Measurements from ENCODE around the gene CITED1. TPM values are rescaled to one million over a fixed set of nuclear protein-coding genes. Genes with fewer than 3 reads are reported as not detected.

CITED1 gene
- total RNA-seq, 4 donors from 2014 or later = 3.2 to 4.5 TPM; not detected in 2

DNA sequence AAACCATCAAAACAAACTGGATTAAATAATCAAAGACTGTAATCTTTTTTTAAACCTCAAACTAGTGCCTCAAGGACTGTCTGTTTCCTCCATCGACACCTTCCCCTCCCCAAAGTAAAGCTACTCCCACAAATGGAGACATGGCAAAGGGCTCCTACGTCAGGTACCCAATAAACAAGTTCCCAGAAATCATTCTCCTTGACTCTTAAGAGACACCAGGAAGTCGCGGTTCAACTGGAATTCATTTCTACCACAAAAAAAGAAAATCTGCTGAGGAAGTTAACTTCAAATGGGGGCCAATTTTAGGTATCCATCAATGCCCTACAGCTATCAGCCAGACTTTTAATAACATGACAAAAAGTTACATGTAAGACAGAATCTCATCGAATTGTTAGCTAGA, 31.2 kb downstream of the CITED1 start:
- TF ChIP-seq, protein P1, sequence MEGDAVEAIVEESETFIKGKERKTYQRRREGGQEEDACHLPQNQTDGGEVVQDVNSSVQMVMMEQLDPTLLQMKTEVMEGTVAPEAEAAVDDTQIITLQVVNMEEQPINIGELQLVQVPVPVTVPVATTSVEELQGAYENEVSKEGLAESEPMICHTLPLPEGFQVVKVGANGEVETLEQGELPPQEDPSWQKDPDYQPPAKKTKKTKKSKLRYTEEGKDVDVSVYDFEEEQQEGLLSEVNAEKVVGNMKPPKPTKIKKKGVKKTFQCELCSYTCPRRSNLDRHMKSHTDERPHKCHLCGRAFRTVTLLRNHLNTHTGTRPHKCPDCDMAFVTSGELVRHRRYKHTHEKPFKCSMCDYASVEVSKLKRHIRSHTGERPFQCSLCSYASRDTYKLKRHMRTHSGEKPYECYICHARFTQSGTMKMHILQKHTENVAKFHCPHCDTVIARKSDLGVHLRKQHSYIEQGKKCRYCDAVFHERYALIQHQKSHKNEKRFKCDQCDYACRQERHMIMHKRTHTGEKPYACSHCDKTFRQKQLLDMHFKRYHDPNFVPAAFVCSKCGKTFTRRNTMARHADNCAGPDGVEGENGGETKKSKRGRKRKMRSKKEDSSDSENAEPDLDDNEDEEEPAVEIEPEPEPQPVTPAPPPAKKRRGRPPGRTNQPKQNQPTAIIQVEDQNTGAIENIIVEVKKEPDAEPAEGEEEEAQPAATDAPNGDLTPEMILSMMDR (IDR thresholded peaks at IDR 0.05; ENCODE audit: low read depth) = no peak

DNA sequence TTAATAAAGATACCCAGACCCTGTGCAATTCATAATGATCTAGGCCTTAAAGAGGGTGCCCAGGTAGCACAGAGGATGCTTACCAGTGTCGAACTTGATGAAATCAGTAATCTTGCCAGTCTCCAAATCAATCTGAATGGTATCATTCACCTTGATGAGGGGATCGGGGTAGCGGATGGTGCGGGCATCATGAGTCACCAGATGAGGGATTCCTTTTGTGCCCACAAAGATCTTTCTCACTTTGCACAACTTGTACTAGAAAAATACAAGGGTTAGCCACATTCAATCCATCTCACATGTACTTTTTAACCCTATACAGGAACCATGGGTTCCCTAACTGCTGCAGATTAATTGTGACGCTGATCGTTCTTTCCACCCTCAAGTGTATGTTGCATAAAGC, 32.0 kb downstream of the CITED1 start:
- TF ChIP-seq, protein P1 (IDR thresholded peaks at IDR 0.05; ENCODE audit: low read depth) = no peak

DNA sequence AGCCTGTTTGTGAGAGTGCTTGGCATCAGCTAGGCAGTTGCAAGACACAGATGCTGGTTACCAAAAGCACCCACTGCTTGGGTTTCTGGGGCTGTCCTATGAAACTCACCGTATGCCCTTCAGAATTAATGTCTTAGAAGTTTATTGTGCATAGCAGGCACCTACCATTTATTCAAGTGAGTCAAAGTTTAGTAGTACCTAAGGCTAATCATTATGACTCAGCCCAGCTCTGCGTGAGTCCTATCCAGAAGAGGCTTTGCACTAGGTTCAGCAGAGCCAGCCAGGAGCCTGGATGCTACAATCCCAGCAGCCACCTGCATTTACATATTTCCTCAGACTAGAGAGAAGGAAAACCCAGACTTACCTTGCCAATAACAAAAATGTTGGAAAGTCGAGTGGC, 32.8 kb downstream of the CITED1 start:
- TF ChIP-seq, protein P1 (IDR thresholded peaks at IDR 0.05; ENCODE audit: low read depth) = no peak

- TF ChIP-seq, protein P1 (IDR thresholded peaks at IDR 0.05; ENCODE audit: low read depth) = no peak
Observed at GRCh38 chrX:72271812-72272211, 33.9 kb downstream of the CITED1 start.

DNA sequence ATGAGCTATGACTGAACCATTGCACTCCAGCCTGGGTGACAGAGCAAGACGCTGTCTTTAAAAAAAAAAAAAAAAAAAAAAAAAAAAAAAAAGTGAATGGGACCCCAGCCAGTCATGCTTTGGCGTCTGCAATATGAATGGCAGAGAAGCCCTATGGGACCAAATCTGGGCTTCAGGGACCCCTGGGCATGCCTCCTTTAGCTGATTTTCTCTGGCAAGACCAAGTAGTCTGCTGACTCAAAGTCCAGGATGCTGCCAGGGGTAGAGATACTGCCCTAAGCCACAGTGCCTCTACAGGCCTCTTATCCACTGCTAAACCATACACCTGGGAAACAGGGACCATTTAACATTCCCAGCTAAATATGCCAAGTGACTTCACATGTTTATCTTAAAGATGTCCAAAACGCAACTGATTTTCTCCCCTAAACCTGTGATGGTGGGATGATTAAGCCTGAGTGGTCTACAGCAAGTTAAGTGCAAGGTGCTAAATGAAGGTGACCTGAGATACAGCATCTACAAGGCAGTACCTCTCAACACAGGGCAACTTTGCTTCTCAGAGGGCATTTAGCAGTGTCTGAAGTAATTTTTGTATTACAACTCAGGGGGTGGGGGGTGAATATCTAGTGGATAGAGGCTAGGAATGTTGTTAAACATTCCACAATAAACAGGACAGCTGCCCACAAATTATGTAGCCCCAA, 34.5 kb downstream of the CITED1 start:
- TF ChIP-seq, protein P1 (IDR thresholded peaks at IDR 0.05; ENCODE audit: low read depth) = no peak

GRCh38 chrX:72270316-72270866, 35.3 kb downstream of the CITED1 start:
- TF ChIP-seq, protein P1 (IDR thresholded peaks at IDR 0.05; ENCODE audit: low read depth) = no peak

GRCh38 chrX:72269671-72270251, 36.0 kb downstream of the CITED1 start:
- TF ChIP-seq, protein P1 (IDR thresholded peaks at IDR 0.05; ENCODE audit: low read depth) = no peak
